ENCODE data around the gene C1orf21. TPM values are rescaled to one million over a fixed set of nuclear protein-coding genes. Genes with fewer than 3 reads are reported as not detected.

Gene C1orf21
- total RNA-seq, 1 experiment from 2014 or later: 0.15 TPM

DNA sequence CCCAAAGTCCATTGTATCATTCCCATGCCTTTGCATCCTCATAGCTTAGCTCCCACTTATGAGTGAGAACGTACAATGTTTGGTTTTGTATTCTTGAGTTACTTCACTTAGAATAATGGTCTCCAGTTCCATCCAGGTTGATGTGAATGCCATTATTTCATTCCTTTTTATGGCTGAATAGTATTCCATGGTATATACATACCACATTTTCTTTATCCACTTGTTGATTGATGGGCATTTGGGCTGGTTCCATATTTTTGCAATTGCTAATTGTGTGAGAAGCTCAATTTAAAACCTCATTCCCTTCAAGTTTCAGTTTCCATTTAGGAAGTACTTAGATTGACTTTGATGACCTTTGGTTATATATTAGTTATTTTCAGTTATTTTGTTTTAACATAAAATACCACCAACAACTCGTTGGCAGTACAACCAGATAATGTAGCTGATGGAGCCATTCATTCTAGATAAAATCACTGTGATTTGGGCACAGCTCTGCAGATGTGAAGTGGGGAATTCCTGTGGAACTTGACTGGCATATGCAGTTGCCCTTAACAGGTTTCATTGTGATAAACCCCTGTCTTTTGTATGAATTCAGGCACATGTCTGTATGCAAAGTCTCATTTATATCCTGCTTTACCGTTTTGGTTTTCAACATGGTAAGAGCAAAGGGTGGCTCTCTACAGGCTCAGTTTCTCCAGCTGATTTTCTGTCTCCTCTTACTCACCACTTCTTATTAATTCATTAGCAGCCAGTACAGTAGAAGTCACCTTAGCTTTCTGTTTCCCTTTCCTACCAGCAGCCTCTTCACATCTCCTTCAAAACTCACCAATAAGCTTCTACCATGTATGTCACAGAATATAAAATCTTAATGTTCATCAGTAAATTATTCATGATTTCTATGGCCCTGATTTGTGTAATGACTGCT, 170.9 kb downstream of the C1orf21 start:
- ChIA-PET POLR2A (no interaction called here), CTCF (no interaction called here)
- no peak overlapping the region for H3K4me3 ChIP-seq (ENCODE audit: low read depth in 2 of 2, low read length in 2 of 2)
- in situ Hi-C loops (cut with HindIII; ENCODE audit: low pct_unique_long_range_greater_than_20kb, low sequenced_read_pairs) (no loop called here), intact Hi-C loops (cut with micrococcal nuclease; ENCODE audit: unreplicated experiment) (no loop called here)
- H3K27ac ChIP-seq (ENCODE audit: low read length): no peak overlapping the region
- H3K9me3 ChIP-seq (ENCODE audit: control insufficient read depth, insufficient read depth, low read depth, low read length): no peaks in the 10 kb centered on the region
- no peaks in the 10 kb centered on the region for H3K27me3 ChIP-seq (ENCODE audit: control insufficient read depth, insufficient read depth, low read length)
- DNase-seq (ENCODE audit: low read depth, low spot score) (no peak), ATAC-seq (no peak)
- H3K4me1 ChIP-seq (ENCODE audit: control insufficient read depth, insufficient read depth, low read length): no peaks in the 10 kb centered on the region
- TF ChIP-seq, protein P1, sequence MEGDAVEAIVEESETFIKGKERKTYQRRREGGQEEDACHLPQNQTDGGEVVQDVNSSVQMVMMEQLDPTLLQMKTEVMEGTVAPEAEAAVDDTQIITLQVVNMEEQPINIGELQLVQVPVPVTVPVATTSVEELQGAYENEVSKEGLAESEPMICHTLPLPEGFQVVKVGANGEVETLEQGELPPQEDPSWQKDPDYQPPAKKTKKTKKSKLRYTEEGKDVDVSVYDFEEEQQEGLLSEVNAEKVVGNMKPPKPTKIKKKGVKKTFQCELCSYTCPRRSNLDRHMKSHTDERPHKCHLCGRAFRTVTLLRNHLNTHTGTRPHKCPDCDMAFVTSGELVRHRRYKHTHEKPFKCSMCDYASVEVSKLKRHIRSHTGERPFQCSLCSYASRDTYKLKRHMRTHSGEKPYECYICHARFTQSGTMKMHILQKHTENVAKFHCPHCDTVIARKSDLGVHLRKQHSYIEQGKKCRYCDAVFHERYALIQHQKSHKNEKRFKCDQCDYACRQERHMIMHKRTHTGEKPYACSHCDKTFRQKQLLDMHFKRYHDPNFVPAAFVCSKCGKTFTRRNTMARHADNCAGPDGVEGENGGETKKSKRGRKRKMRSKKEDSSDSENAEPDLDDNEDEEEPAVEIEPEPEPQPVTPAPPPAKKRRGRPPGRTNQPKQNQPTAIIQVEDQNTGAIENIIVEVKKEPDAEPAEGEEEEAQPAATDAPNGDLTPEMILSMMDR (IDR thresholded peaks at IDR 0.05): no peak
- TF ChIP-seq POLR2AphosphoS5 (IDR thresholded peaks at IDR 0.05; ENCODE audit: low read depth, low read length) (no peak), TCF7L2 (IDR thresholded peaks at IDR 0.05; ENCODE audit: low read depth, low read length) (no peak), SIN3A (IDR thresholded peaks at IDR 0.05; ENCODE audit: borderline replicate concordance, insufficient read depth, low read depth, low read length) (no peak)
- TF ChIP-seq, protein P2, sequence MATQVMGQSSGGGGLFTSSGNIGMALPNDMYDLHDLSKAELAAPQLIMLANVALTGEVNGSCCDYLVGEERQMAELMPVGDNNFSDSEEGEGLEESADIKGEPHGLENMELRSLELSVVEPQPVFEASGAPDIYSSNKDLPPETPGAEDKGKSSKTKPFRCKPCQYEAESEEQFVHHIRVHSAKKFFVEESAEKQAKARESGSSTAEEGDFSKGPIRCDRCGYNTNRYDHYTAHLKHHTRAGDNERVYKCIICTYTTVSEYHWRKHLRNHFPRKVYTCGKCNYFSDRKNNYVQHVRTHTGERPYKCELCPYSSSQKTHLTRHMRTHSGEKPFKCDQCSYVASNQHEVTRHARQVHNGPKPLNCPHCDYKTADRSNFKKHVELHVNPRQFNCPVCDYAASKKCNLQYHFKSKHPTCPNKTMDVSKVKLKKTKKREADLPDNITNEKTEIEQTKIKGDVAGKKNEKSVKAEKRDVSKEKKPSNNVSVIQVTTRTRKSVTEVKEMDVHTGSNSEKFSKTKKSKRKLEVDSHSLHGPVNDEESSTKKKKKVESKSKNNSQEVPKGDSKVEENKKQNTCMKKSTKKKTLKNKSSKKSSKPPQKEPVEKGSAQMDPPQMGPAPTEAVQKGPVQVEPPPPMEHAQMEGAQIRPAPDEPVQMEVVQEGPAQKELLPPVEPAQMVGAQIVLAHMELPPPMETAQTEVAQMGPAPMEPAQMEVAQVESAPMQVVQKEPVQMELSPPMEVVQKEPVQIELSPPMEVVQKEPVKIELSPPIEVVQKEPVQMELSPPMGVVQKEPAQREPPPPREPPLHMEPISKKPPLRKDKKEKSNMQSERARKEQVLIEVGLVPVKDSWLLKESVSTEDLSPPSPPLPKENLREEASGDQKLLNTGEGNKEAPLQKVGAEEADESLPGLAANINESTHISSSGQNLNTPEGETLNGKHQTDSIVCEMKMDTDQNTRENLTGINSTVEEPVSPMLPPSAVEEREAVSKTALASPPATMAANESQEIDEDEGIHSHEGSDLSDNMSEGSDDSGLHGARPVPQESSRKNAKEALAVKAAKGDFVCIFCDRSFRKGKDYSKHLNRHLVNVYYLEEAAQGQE (IDR thresholded peaks at IDR 0.05; ENCODE audit: insufficient read depth in 1 of 2, low read depth in 2 of 2, low read length in 1 of 2): no peak
- BruUV-seq (replicated peaks): no TSS peak
- H3K36me3 ChIP-seq (ENCODE audit: control insufficient read depth, insufficient read depth, low read length): no peaks in the 10 kb centered on the region

DNA sequence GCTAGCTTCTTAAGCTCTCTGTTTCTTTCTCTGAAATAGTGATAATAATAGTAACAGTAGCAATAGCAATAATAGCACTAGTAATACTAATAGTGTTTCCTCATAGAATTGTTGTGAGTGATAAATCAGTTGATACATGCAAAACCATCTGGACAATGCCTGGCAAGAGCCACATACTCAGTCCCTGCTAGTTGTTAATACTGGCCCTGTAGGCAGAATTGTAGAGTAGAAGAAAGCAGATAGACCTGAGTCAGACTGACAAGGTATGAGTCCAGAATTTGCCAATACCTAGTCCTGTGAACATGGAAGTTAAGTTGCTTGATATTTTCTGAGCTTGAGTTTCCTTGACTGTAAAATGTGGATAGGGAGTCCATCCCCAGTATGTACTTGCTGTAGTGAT, 171.9 kb downstream of the C1orf21 start:
- no peak for ATAC-seq
- H3K27ac ChIP-seq (ENCODE audit: low read length): no peak overlapping the region
- intact Hi-C loops (cut with micrococcal nuclease; ENCODE audit: unreplicated experiment) (no loop called here), in situ Hi-C loops (cut with HindIII; ENCODE audit: low pct_unique_long_range_greater_than_20kb, low sequenced_read_pairs) (no loop called here)
- DNase-seq (ENCODE audit: low read depth, low spot score): no peak
- ChIA-PET CTCF (no interaction called here), POLR2A (no interaction called here)
- H3K27me3 ChIP-seq (ENCODE audit: control insufficient read depth, insufficient read depth, low read length): no peaks in the 10 kb centered on the region
- no peaks in the 10 kb centered on the region for H3K4me1 ChIP-seq (ENCODE audit: control insufficient read depth, insufficient read depth, low read length)
- BruUV-seq (replicated peaks): no TSS peak
- H3K36me3 ChIP-seq (ENCODE audit: control insufficient read depth, insufficient read depth, low read length): no peaks in the 10 kb centered on the region
- no peak overlapping the region for H3K4me3 ChIP-seq (ENCODE audit: low read depth in 2 of 2, low read length in 2 of 2)
- H3K9me3 ChIP-seq (ENCODE audit: control insufficient read depth, insufficient read depth, low read depth, low read length): no peaks in the 10 kb centered on the region
- TF ChIP-seq, protein P2 (IDR thresholded peaks at IDR 0.05; ENCODE audit: insufficient read depth in 1 of 2, low read depth in 2 of 2, low read length in 1 of 2): no peak
- TF ChIP-seq POLR2AphosphoS5 (IDR thresholded peaks at IDR 0.05; ENCODE audit: low read depth, low read length): no peak

All from Panc1 (cell line).